Epithelial cell of proximal tubule (primary cell): ENCODE measurements around the gene FGFR3. TPM values are rescaled to one million over a fixed set of nuclear protein-coding genes. Genes with fewer than 3 reads are reported as not detected.
A peak's percentile ranks its signal among the peaks of the same experiment; 100 is the strongest.

Experiments
- DNase-seq: peaks from one replicate; pipeline ENCODE4 v3.0.0-alpha.2; 2011; ENCODE audit warnings: low read depth
- H3K4me3 ChIP-seq: 2 replicates; pipeline ENCODE4 v1.5.1; 2011; ENCODE audit warnings: low read depth, mild to moderate bottlenecking, low read length
- total RNA-seq: library from RNA; depleted of rRNA; stranded (reverse); fragments of >200 nt; gene quantifications from 2 replicates; pipeline ENCODE4 v1.2.3, GENCODE V29; 2015
- TF ChIP-seq, protein P1 (sequence below): conservative IDR thresholded peaks from 2 replicates; pipeline ENCODE4 v1.5.1; 2012; ENCODE audit warnings: low read depth, mild to moderate bottlenecking, low read length

Gene FGFR3
- total RNA-seq, 1 donor from 2014 or later, result 8.1 TPM

DNA sequence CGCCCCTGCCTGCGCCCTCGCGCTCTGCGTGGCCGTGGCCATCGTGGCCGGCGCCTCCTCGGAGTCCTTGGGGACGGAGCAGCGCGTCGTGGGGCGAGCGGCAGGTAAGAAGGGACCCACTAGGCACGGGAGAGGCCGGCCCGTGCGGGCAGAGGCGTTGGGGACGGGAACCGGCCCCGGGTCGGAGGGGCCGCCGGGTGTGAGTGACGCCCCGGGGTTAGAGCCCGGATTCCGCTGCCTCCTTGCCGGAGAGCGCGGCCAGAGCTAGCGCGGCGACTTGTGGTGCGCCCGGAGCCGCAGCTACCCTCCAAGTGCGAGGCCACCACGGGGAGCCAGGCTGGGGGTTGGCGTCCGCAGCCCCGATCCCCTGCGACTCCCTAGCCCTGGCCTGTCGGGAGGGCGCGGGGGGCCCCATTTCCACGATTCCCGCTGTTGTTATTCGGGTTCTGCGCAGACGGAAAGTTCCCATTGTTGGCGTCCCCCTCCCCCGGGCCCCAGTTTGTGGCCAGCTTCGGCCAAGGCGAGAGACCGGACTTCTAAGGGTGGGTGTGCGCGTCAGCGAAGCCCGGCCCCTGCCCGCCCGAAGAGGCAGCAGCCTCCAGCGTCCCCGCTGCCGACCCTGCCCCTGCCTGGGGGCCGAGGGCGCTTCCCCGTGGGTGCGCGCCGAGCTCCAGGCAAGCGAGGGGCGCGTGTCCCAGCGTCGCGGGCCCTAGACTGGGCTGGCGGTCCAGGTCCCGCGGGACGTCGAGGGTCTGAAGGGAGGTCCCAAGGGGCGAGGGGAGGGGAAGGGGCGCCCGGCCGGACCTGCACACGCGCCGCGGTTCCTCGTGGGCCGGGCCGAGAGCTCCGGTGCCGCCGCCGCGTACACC, 1.1 kb downstream of the FGFR3 start:
- TF ChIP-seq, protein P1, sequence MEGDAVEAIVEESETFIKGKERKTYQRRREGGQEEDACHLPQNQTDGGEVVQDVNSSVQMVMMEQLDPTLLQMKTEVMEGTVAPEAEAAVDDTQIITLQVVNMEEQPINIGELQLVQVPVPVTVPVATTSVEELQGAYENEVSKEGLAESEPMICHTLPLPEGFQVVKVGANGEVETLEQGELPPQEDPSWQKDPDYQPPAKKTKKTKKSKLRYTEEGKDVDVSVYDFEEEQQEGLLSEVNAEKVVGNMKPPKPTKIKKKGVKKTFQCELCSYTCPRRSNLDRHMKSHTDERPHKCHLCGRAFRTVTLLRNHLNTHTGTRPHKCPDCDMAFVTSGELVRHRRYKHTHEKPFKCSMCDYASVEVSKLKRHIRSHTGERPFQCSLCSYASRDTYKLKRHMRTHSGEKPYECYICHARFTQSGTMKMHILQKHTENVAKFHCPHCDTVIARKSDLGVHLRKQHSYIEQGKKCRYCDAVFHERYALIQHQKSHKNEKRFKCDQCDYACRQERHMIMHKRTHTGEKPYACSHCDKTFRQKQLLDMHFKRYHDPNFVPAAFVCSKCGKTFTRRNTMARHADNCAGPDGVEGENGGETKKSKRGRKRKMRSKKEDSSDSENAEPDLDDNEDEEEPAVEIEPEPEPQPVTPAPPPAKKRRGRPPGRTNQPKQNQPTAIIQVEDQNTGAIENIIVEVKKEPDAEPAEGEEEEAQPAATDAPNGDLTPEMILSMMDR, result no peak
- no peak for DNase-seq
- H3K4me3 ChIP-seq, result peak overlapping the region; percentile 49

DNA sequence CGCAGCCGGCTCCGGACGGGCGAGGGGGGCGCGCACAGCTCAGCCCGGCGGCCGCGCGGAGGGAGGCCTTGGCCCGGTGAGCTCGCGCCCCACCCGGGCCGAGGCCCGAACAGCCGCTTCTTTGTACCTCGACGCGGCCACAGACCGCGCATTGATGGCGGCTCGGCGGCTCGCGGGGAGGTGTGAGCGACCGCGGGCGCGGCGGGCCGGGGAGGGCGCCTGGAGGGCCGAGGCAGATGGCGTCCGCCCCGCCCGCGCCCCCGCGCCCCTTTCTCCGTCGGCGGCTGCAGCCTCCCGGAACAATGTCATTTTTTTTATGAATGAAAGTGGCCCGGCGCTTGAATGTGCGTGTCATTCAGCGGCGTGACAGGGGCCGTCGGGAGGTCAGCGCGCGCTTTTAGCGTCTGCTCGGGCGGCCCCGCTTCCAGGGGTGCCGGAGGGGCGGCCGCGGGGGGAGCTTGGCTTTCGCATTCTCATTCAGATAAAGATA, 1.8 kb downstream of the FGFR3 start:
- no peak for DNase-seq
- H3K4me3 ChIP-seq, result peak overlapping the region; percentile 27
- TF ChIP-seq, protein P1, result no peak

DNA sequence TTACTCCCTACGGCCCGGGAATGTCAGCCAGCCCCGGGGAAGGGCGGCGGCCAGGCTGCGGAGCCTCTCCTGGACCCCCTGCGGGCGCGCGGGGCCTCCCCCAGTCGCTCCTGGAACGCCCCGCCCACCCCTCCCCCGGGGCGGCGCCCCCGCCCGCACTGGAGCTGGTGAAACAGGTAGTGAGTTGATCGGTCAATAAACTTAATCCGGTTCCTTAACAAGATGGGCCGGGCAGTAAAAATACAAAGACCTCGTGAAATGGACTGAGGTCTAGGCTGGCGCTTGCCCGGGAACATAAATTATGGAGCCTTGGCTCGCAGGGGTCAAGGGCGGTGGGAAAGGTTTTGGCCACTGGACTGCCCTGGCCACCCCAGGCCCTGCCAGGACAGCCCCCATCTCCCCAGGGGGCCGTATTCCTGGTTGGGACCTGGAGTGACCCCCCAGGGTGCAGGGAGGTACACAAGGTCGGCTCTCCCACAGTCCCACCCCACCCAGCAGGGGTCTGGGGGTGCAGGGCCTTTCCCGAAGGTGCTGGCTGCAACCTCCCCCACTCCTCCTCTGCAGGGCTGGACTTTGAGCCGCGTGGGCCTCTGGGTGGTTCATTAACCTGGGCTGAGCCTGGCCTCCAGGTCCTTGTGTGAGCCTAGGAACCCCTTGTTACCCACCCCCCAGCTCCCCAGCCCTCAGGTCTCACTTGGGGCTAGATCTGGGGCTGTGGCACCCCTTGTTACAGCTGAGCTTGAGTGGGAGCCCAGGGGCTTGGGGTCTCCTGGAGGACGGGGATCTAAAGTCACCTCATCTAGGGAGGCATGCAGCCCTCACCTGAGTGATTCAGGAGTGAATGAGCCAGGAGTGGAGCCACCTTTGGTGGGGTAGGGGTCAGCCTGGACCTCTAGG, 2.5 kb downstream of the FGFR3 start:
- TF ChIP-seq, protein P1, result no peak
- H3K4me3 ChIP-seq, result peak overlapping the region; percentile 27
- no peak for DNase-seq

DNA sequence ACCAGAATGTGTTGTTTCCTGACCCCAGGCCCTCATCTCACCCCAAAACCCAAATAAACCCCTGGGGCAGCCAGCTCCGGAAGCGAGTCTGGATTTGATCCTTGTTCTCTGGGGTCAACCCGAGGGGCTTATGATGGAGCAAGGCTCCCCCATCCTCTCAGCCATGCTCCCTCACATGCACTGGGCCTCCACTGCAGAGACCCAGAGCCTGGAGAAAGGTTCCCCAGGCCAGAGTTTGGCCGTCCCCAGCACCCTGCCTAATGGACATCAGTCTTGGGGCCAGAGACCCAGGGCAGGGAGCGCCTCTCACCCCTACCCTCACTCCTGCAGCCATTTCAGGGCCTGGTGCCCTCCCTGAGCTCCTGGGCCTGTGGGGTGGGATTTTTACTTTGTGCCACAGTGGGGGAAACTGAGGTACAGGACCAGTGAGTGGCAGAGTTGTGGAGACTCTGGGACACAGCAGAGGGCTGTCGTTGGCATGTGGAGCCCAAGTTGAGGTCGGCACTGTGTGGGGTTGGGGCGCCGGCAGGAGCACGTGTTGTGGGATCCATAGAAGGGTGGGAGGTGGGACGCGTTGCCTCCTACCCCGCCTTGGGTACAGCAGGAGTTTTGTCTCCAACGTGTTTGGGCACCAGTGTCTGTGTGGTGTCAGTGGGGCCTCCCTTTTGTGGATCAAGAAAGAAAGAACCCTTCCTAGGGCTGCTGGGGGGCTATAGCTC, 3.6 kb downstream of the FGFR3 start:
- TF ChIP-seq, protein P1, result no peak
- DNase-seq, result no peak
- no peak overlapping the region for H3K4me3 ChIP-seq

DNA sequence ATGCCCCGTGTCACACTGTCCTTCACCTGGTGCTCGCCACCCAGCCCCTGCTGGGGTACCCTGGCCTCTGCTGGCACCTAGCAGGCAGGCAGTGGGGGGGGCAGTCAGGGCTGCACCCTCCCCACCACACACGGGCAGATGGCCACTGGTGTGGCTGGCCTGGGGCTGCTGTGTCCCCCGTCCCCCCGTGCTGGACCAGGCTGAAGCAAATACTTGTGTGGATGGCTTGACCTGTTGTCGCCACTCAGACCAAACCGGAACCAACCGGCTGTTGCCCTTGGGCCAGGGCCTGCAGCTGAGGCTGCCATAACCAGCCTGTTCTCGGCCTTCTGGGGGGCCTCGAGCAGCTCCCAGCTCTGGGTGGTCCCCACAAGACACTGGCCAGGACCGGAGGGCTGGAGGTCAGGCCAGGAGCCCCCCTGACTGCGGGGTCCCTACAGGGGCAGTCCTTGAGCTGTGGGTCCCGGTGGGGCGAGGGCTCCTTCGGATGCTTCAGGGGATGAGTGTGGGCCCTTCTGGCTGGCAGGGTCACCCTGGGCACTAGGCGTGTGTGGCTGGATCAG, 4.3 kb downstream of the FGFR3 start:
- H3K4me3 ChIP-seq, result no peak overlapping the region
- DNase-seq, result no peak
- TF ChIP-seq, protein P1, result no peak

DNA sequence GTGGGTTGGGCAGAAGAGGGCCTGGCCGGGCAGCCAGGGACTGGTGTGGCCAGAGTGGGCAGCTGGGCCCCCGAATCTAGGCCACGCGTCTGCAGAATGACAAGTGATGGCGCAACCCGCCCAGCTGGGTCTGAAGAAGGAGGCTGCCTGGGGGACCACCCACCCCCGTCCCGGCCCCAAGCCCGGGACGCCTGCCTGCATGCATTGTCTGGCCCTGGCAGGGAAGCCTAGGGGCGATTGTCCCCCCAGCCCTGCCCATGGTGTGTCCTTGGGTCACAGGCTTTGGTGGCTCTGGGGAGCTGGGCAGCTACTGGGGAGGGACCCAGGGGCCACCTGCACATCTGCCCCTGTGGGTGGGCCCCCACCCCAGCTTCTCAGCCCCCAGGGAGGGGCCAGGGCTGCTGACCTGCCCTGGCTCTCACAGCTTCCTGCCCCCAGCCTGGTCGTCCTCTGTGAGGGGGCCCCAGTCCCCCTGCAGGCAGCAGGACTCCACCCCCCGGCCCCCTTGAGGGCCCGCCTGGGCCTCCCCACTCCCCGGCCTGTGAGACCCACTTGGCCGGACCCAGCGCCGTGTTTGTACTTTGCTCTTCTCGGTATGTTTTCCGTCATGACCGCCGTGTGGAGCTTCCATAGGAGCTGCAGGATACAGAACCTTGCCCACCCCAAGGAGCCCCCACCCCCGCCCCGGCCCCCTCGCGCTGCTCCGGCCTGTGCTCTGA, 4.9 kb downstream of the FGFR3 start:
- TF ChIP-seq, protein P1, result no peak
- no peak overlapping the region for H3K4me3 ChIP-seq
- DNase-seq, result no peak
